Body of pancreas (tissue), 4 donors: Measurements from ENCODE around the gene CLIP4.

Experiments used
- POLR2A ChIP-seq, 3 donors: fragments of 450-650 bp; IDR thresholded peaks; one replicate each; pipeline ENCODE4 v1.6.1; 2016; ENCODE audit warnings: antibody characterized with exemption in 3 of 3, mild to moderate bottlenecking in 2 of 3
- TF ChIP-seq, protein P1 (sequence below), 7 experiments: fragments of 450-650 bp in 4 of 7; fragments of 200-600 bp in 3 of 7; sonication (generic) in 3 of 7; IDR thresholded peaks; one replicate each; pipeline ENCODE4 v1.5.1; 2016 to 2019; ENCODE audit warnings: antibody characterized with exemption in 7 of 7

- TF ChIP-seq, protein P1, sequence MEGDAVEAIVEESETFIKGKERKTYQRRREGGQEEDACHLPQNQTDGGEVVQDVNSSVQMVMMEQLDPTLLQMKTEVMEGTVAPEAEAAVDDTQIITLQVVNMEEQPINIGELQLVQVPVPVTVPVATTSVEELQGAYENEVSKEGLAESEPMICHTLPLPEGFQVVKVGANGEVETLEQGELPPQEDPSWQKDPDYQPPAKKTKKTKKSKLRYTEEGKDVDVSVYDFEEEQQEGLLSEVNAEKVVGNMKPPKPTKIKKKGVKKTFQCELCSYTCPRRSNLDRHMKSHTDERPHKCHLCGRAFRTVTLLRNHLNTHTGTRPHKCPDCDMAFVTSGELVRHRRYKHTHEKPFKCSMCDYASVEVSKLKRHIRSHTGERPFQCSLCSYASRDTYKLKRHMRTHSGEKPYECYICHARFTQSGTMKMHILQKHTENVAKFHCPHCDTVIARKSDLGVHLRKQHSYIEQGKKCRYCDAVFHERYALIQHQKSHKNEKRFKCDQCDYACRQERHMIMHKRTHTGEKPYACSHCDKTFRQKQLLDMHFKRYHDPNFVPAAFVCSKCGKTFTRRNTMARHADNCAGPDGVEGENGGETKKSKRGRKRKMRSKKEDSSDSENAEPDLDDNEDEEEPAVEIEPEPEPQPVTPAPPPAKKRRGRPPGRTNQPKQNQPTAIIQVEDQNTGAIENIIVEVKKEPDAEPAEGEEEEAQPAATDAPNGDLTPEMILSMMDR (IDR thresholded peaks at IDR 0.05) = no peak
- TF ChIP-seq POLR2A (IDR thresholded peaks at IDR 0.05) = no peak
Measured at GRCh38 chr2:29100564-29100963, 14.7 kb upstream of the CLIP4 start.
